HG03558 (cell line): Measurements from ENCODE around the gene DGKH.
"Not testable (repeated sequence)": the region's sequence is repeated elsewhere in the genome, so short reads cannot be mapped to it uniquely, and the experiment has no call there.

Experiments used
- ATAC-seq: cut with Tn5 transposase; IDR thresholded peaks from one replicate; pipeline ENCODE4 v1.9.1; 2021; ENCODE audit warnings: moderate number of reproducible peaks; ENCODE audit not compliant: unreplicated experiment; ENCODE audit errors: extremely low read depth

The DGKH gene

GRCh38 chr13:42218576-42218975, 170.1 kb downstream of the DGKH start:
- ATAC-seq = no peak

- ATAC-seq = no peak
These were observed 170.6 kb downstream of the DGKH start for GRCh38 chr13:42219051-42219450.

- no peak for ATAC-seq
These were observed 171.4 kb downstream of the DGKH start for GRCh38 chr13:42219876-42220275.

- ATAC-seq = no peak
These were observed 172.8 kb downstream of the DGKH start for GRCh38 chr13:42221121-42221765.

GRCh38 chr13:42223681-42224080, 175.2 kb downstream of the DGKH start:
- no peak for ATAC-seq

- ATAC-seq = no peak
These were observed 176.6 kb downstream of the DGKH start for GRCh38 chr13:42225051-42225450.

GRCh38 chr13:42226759-42227158, 178.3 kb downstream of the DGKH start:
- ATAC-seq = not testable (repeated sequence)

- ATAC-seq = no peak
These were observed 180.1 kb downstream of the DGKH start for GRCh38 chr13:42228527-42228926.

- ATAC-seq = no peak
These were observed 180.8 kb downstream of the DGKH start for GRCh38 chr13:42229287-42229686.

GRCh38 chr13:42232671-42233070, 184.2 kb downstream of the DGKH start:
- ATAC-seq = no peak

- no peak for ATAC-seq
These were observed 185.3 kb downstream of the DGKH start for GRCh38 chr13:42233726-42234125.

- ATAC-seq = no peak
These were observed 190.7 kb downstream of the DGKH start for GRCh38 chr13:42239161-42239560.

- no peak for ATAC-seq
These were observed 191.2 kb downstream of the DGKH start for GRCh38 chr13:42239644-42240043.

- ATAC-seq = no peak
These were observed 198.1 kb downstream of the DGKH start for GRCh38 chr13:42246541-42246940.

GRCh38 chr13:42247883-42248282, 199.4 kb downstream of the DGKH start:
- no peak for ATAC-seq

- ATAC-seq = no peak
These were observed 207.4 kb downstream of the DGKH start for GRCh38 chr13:42255886-42256285.

- no peak for ATAC-seq
These were observed 210.3 kb downstream of the DGKH start for GRCh38 chr13:42258747-42259146.

- ATAC-seq = no peak
These were observed 211.1 kb downstream of the DGKH start for GRCh38 chr13:42259515-42259914.

GRCh38 chr13:42260903-42261654, 212.6 kb downstream of the DGKH start:
- ATAC-seq = no peak

- no peak for ATAC-seq
These were observed 218.0 kb downstream of the DGKH start for GRCh38 chr13:42266473-42266872.

- no peak for ATAC-seq
These were observed 221.9 kb downstream of the DGKH start for GRCh38 chr13:42270160-42270856.
